ENCODE measurements around the gene AKT2.

- TF ChIP-seq CTCF (conservative IDR thresholded peaks at IDR 0.05; ENCODE audit: low read depth, low read length) (no peak), EZH2 (IDR thresholded peaks at IDR 0.05; ENCODE audit: borderline replicate concordance, low read depth, low read length, poor library complexity, severe bottlenecking) (no peak)
Observed at GRCh38 chr19:40271706-40272105, 13.4 kb downstream of the AKT2 start.
